T-helper 2 cell treated with Interferon-gamma antibody and Interleukin-4, amounts not matched to agents 5 μg/mL and 100 μg/mL, for 36 hours (primary cell): ENCODE measurements around the gene CCDC61.

Source experiments
- DNase-seq: peaks from one replicate; pipeline ENCODE4 v3.0.0; 2021; ENCODE audit warnings: low spot score
- H3K27ac Mint-ChIP-seq: one replicate; pipeline ENCODE4 v1.8.0; 2021; ENCODE audit warnings: mild to moderate bottlenecking, mixed read lengths
- H3K27me3 Mint-ChIP-seq: one replicate; pipeline ENCODE4 v1.8.0; 2021; ENCODE audit warnings: low read depth, mixed read lengths
- H3K36me3 Mint-ChIP-seq: one replicate; pipeline ENCODE4 v1.8.0; 2021; ENCODE audit warnings: low read depth, mixed read lengths
- H3K4me1 Mint-ChIP-seq: one replicate; pipeline ENCODE4 v1.8.0; 2021; ENCODE audit warnings: low read depth, mixed read lengths
- H3K4me3 Mint-ChIP-seq: one replicate; pipeline ENCODE4 v1.8.0; 2022; ENCODE audit warnings: mild to moderate bottlenecking, moderate library complexity, mixed read lengths
- H3K9me3 Mint-ChIP-seq: one replicate; pipeline ENCODE4 v1.8.0; 2021; ENCODE audit warnings: mixed read lengths

The CCDC61 gene

GRCh38 chr19:46016426-46017094 lies 21.3 kb downstream of the CCDC61 start:
- Mint-ChIP-seq H3K27me3 (peaks cover 15% of the 10 kb centered on the region), H3K36me3 (peaks cover 8% of the 10 kb centered on the region), H3K27ac (peak overlapping the region; percentile 71), H3K9me3 (no peaks in the 10 kb centered on the region), H3K4me1 (peaks cover 15% of the 10 kb centered on the region), H3K4me3 (peak overlapping the region; percentile 90)
- peak; percentile 76 for DNase-seq

DNA sequence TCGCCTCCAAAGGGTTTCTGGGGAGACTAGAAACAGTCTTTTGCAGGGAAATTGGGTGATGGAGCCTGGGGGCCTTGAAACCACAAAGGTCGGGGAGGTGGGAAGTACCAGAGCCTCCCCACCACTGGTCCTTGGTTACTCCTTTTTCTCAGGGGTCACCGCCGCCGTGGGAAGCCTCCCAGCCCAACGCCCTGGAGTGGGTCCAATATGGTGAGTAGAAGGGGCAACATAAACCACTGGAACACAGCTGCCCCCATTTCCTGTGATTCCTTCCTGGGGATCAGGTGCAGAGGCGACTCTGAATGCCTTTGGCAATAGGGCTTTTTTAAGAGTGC lies 21.8 kb downstream of the CCDC61 start:
- Mint-ChIP-seq H3K27ac (no peak overlapping the region), H3K9me3 (no peaks in the 10 kb centered on the region), H3K4me3 (peak overlapping the region; percentile 57), H3K27me3 (peaks cover 19% of the 10 kb centered on the region), H3K36me3 (peaks cover 8% of the 10 kb centered on the region), H3K4me1 (peaks cover 15% of the 10 kb centered on the region)
- no peak for DNase-seq

- no peak for DNase-seq
- Mint-ChIP-seq H3K27ac (no peak overlapping the region), H3K36me3 (peaks cover 8% of the 10 kb centered on the region), H3K4me1 (peaks cover 15% of the 10 kb centered on the region), H3K9me3 (no peaks in the 10 kb centered on the region), H3K4me3 (no peak overlapping the region), H3K27me3 (peaks cover 27% of the 10 kb centered on the region)
Observed at GRCh38 chr19:46017874-46018675, 22.8 kb downstream of the CCDC61 start.

- peaks cover 15% of the 10 kb centered on the region for H3K4me1 Mint-ChIP-seq
- H3K36me3 Mint-ChIP-seq = peaks cover 8% of the 10 kb centered on the region
- H3K27ac Mint-ChIP-seq = no peak overlapping the region
- H3K4me3 Mint-ChIP-seq = no peak overlapping the region
- H3K9me3 Mint-ChIP-seq = no peaks in the 10 kb centered on the region
- no peak for DNase-seq
- peaks cover 32% of the 10 kb centered on the region for H3K27me3 Mint-ChIP-seq
Observed at GRCh38 chr19:46018729-46019251, 23.5 kb downstream of the CCDC61 start.

DNA sequence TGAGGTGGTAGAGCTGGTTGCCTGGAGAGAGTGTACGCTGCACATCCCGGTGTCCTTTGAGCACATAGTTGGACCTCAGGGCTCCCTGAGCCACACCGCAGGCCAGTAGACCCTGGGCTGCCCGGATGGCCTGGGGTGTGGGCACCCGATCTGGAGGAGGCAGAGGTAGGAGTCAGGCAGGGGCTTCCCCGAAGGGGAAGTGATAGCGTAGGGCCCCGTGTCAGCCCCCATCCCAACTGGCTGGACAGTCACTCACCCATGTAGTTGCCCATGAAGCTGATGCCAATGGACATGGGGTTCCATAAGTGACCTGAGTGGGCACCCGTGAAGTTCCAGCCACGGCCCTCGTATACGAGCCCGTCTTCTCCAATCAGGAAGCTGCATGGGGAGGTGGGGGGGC lies 24.0 kb downstream of the CCDC61 start:
- DNase-seq = no peak
- peaks cover 8% of the 10 kb centered on the region for H3K36me3 Mint-ChIP-seq
- no peak overlapping the region for H3K27ac Mint-ChIP-seq
- peaks cover 15% of the 10 kb centered on the region for H3K4me1 Mint-ChIP-seq
- no peak overlapping the region for H3K4me3 Mint-ChIP-seq
- H3K27me3 Mint-ChIP-seq = peaks cover 36% of the 10 kb centered on the region
- H3K9me3 Mint-ChIP-seq = no peaks in the 10 kb centered on the region

- no peak for DNase-seq
- Mint-ChIP-seq H3K27me3 (peaks cover 26% of the 10 kb centered on the region), H3K9me3 (peaks cover under 1% of the 10 kb centered on the region), H3K27ac (no peak overlapping the region), H3K36me3 (peaks cover 4% of the 10 kb centered on the region), H3K4me3 (no peak overlapping the region), H3K4me1 (peaks cover 10% of the 10 kb centered on the region)
Observed at GRCh38 chr19:46020819-46021125, 25.5 kb downstream of the CCDC61 start.

- Mint-ChIP-seq H3K27me3 (peaks cover 30% of the 10 kb centered on the region), H3K9me3 (peaks cover 5% of the 10 kb centered on the region), H3K4me1 (peaks cover 13% of the 10 kb centered on the region), H3K36me3 (peaks cover 3% of the 10 kb centered on the region), H3K27ac (no peak overlapping the region), H3K4me3 (no peak overlapping the region)
- DNase-seq = no peak
Observed at GRCh38 chr19:46021531-46022041, 26.3 kb downstream of the CCDC61 start.

- H3K27ac Mint-ChIP-seq = no peak overlapping the region
- H3K9me3 Mint-ChIP-seq = peaks cover 5% of the 10 kb centered on the region
- no peak overlapping the region for H3K4me3 Mint-ChIP-seq
Observed at GRCh38 chr19:46022061-46022430, 26.8 kb downstream of the CCDC61 start.

GRCh38 chr19:46022431-46023310 lies 27.4 kb downstream of the CCDC61 start, which contains the start of gene PGLYRP1:
Gene PGLYRP1 (minus strand): TSS chr19:46023053. CDS start chr19:46023021, 32 bp downstream.
- Mint-ChIP-seq H3K4me1 (peaks cover 14% of the 10 kb centered on the region), H3K9me3 (peaks cover 5% of the 10 kb centered on the region), H3K27ac (no peak within 1 kb of the TSS), H3K27me3 (peaks cover 34% of the 10 kb centered on the region), H3K4me3 (no peak within 1 kb of the TSS), H3K36me3 (peaks cover 3% of the 10 kb centered on the region)
- DNase-seq = no peak

More at GRCh38 chr19:46022061-46022430, 26.8 kb downstream of the CCDC61 start:
- Mint-ChIP-seq H3K27me3 (peaks cover 34% of the 10 kb centered on the region), H3K4me1 (peaks cover 14% of the 10 kb centered on the region), H3K36me3 (peaks cover 3% of the 10 kb centered on the region)
- no peak for DNase-seq

GRCh38 chr19:46023311-46023779 lies 28.1 kb downstream of the CCDC61 start:
- Mint-ChIP-seq H3K4me3 (no peak overlapping the region), H3K4me1 (peaks cover 14% of the 10 kb centered on the region), H3K27ac (no peak overlapping the region), H3K9me3 (peaks cover 5% of the 10 kb centered on the region), H3K27me3 (peaks cover 34% of the 10 kb centered on the region), H3K36me3 (peaks cover 3% of the 10 kb centered on the region)
- DNase-seq = no peak

DNA sequence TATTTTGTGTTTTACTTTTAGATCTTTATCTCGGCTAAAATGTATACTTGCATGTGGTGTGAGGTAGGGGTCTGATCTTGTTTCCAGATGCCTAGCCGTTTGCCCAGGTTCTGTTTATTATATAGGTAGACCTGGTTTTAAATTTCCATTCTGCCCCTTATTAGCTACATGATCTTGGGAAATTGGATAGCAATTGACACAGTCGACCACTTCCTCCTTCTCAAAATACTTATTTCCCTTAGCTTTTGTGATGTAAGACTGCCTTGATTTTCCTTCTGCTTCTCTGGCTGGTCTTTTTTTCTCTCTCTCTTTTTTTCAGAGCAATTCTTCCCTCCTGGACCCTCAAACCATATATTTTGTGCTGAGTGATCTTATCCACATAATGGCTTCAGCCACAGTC lies 30.6 kb downstream of the CCDC61 start:
- H3K36me3 Mint-ChIP-seq = peaks cover 1% of the 10 kb centered on the region
- H3K4me1 Mint-ChIP-seq = peaks cover 17% of the 10 kb centered on the region
- peaks cover 5% of the 10 kb centered on the region for H3K9me3 Mint-ChIP-seq
- no peak overlapping the region for H3K4me3 Mint-ChIP-seq
- no peak overlapping the region for H3K27ac Mint-ChIP-seq
- H3K27me3 Mint-ChIP-seq = peaks cover 44% of the 10 kb centered on the region
- DNase-seq = no peak

DNA sequence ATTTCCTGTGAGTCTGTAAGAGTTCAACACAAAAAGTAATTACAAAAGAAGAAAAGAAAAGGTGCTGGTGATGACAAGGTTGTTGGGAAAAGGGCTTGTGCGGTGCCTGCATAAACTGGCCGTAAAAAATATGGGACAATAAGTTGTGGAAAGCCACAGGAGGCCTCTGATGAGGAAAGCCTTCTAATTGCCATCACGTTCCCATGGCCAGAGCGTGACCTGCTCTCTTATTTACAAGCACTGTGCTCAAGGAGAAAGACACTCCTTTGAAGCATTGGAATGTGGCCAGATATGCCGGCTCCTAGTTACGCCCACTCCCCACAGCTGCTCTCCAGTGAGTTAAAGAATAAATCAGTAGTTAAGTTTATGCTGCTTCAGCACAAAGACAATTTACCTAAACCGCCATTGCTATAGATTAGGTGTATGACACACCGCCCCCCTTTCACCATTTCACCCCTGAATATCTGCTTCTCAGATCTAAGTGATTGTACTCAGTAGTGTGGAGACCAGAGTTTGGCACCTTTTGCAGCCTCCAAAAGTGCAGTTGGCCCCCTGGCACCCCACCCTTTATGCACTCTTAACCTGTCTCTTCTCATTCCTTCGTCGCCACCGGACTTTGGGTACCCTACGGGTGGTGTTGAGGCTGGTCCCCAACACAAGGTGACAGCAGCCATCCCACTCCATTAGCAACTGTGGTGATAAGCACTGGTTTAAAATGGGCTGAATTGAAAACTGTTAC lies 35.7 kb downstream of the CCDC61 start:
- Mint-ChIP-seq H3K4me3 (no peak overlapping the region), H3K27me3 (peaks cover 26% of the 10 kb centered on the region), H3K9me3 (peaks cover 2% of the 10 kb centered on the region), H3K27ac (no peak overlapping the region), H3K4me1 (peaks cover 11% of the 10 kb centered on the region), H3K36me3 (peaks cover 1% of the 10 kb centered on the region)
- no peak for DNase-seq
